GM12875 (cell line): Measurements from ENCODE around the gene SPINK1.
"Not testable (repeated sequence)": the region's sequence is repeated elsewhere in the genome, so short reads cannot be mapped to it uniquely, and the experiment has no call there.

ENCODE experiments used
- H3K4me3 ChIP-seq: one replicate; pipeline ENCODE4 v1.5.1; 2011; ENCODE audit warnings: low read depth, low read length, control low read depth
- CTCF ChIP-seq: IDR thresholded peaks from 2 replicates; pipeline ENCODE4 v1.5.1; 2011; ENCODE audit warnings: low read depth, mild to moderate bottlenecking, control low read depth, inconsistent platforms, low read length, moderate library complexity, borderline replicate concordance; ENCODE audit not compliant: insufficient read depth

The SPINK1 gene

GRCh38 chr5:147831465-147831864, at the start of gene SPINK1:
Gene SPINK1, minus strand, starts transcription at chr5:147831671. Its CDS starts 94 bp downstream, at chr5:147831577.
- no peak for TF ChIP-seq CTCF
- no peak within 1 kb of the TSS for H3K4me3 ChIP-seq

GRCh38 chr5:147880487-147880886, 49.0 kb upstream of the SPINK1 start:
- no peak overlapping the region for H3K4me3 ChIP-seq
- TF ChIP-seq CTCF, result no peak

- no peak overlapping the region for H3K4me3 ChIP-seq
- TF ChIP-seq CTCF, result no peak
Observed at GRCh38 chr5:147879784-147880183, 48.3 kb upstream of the SPINK1 start.

- TF ChIP-seq CTCF, result no peak
- no peak within 1 kb of the TSS for H3K4me3 ChIP-seq
Observed at GRCh38 chr5:147878066-147878759, 46.7 kb upstream of the SPINK1 start, which contains the start of gene SCGB3A2. Gene SCGB3A2, plus strand, starts transcription at chr5:147878711. Its CDS starts 93 bp downstream, at chr5:147878804.

- no peak overlapping the region for H3K4me3 ChIP-seq
- no peak for TF ChIP-seq CTCF
Observed at GRCh38 chr5:147876626-147877025, 45.2 kb upstream of the SPINK1 start.

GRCh38 chr5:147876141-147876540, 44.7 kb upstream of the SPINK1 start:
- no peak overlapping the region for H3K4me3 ChIP-seq
- TF ChIP-seq CTCF, result no peak

- no peak overlapping the region for H3K4me3 ChIP-seq
- TF ChIP-seq CTCF, result no peak
Observed at GRCh38 chr5:147874910-147875367, 43.5 kb upstream of the SPINK1 start.

GRCh38 chr5:147874118-147874875, 42.8 kb upstream of the SPINK1 start:
- H3K4me3 ChIP-seq, result not testable (repeated sequence)

GRCh38 chr5:147872744-147873435, 41.4 kb upstream of the SPINK1 start:
- not testable (repeated sequence) for H3K4me3 ChIP-seq
